GM18858 (cell line): ENCODE data around the gene CLTB.
"Not testable (repeated sequence)": the region's sequence is repeated elsewhere in the genome, so short reads cannot be mapped to it uniquely, and the experiment has no call there.

Source experiments
- ATAC-seq: cut with Tn5 transposase; IDR thresholded peaks from one replicate; pipeline ENCODE4 v1.9.1; 2021; ENCODE audit not compliant: unreplicated experiment

CLTB gene

DNA sequence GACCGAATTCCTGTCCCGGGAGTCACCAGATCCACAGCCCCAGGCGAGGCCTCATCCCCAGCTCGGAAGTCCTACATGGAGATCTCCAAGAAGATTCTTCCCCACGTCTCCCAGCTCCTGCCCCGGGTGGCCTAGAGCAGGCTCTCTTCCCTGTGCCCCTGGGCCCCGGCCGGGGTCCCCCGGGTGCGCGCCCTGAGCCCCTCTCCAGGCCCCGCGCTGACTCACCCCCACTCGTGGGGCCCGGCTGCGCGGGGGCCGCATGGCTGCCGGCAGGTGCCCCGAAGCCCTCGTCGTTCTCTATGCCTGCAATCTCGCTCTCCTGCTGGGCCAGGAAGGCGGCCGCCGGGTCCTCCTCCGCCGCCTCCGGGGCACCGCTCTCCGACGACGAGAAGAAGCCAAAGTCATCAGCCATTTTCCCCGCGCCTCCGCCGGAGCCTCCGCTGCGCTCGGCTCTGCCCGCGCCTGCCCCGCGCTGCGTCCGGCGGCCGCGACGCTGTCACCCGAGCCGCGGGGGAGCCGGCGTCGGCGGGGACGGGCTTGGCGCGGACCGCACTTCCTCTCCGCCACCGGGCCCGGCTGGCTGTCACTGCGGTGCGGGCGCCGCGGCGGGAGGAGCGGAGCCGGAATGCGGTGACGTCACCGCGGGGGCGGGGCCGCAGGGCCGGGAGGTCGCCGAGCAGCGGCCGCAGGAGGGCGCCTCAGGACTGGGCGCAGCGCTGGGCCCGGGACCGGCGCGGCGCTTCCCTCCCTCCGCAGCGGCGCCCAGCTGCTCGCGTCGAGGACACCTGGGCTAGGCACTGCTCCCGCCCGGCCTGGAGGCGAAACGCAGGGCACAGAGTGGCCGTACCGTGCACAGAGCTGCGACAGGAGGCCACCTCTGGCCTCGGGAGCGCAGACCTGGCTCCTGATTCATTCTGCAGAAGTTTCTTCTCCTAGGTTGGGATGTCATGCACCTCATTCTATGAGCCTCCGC, at the start of gene CLTB:
Gene CLTB (minus strand): TSS at position 588 of the 973 bp plus-strand sequence. CDS start 176 bp downstream, at position 412.
- peak; percentile 81 for ATAC-seq

DNA sequence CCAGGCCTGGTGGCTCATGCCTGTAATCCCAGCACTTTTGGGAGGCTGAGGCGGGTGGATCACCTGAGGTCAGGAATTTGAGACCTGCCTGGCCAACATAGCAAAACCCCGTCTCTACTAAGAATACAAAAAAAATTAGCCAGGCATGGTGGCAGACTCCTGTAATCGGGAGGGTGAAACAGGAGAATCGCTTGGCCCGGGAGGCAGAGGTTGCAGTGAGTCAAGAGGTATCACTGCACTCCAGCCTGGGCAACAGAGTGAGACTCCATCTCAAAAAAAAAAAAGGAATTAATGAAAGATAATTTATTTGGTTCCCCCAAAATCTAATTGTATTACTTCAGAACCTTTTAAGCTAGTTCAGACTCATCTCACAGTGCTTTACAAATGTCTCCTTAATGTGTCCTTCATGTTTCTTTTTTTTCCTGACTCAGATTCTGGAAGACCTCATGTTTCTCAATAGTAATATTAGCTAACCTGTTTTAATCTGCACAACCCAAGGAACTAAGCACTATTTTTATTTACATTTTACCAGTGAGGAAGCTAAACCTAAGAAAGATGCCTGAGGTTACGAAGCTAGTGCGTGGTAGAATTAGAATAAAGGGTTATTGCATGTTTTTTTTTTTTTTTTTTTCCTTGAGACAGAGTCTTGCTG, 46.9 kb upstream of the CLTB start:
- ATAC-seq, result no peak

DNA sequence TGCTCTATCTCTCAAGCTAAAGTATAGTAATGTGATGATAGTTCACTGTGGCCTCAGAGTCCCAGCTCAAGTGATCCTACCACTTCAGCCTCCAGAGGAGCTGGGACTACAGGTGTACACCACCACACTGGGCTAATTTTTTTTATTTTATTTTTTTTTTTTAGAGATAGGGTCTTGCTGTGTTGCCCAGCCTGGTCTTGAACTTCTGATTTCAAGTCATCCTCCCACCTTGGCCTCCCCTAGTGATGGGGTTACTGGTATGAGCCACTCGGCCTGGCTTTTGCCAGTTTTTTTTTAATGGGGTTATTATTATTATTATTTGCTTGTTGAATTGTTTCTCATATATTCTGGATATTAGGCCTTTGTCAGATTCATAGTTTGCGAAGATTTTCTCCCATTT, 45.0 kb upstream of the CLTB start:
- no peak for ATAC-seq

DNA sequence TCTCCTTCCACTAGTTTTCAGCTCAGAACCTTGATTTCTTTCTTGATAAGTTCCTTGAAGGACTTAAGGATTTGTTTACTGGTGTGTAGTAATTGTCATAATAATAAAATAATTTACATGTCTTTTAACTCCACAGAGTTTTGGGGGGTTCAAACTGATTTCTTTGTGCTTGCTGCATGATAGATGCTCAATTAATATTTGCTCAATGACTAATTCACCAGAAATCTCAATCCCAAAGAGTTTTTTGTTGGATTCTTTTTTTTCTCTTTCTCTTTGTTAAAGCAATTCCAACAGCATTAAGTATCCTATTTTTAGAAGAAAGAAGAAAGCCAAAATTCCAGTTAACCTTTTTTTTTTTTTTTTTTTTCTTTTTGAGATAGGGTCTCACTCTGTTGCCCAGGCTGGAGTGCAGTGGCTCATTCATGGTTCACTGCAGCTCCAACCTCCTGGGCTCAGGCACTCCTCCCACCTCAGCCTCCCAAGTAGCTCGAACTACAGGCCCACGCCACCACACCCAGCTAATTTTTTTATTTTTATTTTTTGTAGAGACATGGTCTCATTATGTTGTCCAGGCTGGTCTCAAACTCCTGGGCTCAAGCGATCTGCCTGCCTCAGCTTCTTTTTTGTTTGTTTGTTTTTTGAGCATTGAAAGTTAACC, 42.7 kb upstream of the CLTB start:
- ATAC-seq, result no peak

DNA sequence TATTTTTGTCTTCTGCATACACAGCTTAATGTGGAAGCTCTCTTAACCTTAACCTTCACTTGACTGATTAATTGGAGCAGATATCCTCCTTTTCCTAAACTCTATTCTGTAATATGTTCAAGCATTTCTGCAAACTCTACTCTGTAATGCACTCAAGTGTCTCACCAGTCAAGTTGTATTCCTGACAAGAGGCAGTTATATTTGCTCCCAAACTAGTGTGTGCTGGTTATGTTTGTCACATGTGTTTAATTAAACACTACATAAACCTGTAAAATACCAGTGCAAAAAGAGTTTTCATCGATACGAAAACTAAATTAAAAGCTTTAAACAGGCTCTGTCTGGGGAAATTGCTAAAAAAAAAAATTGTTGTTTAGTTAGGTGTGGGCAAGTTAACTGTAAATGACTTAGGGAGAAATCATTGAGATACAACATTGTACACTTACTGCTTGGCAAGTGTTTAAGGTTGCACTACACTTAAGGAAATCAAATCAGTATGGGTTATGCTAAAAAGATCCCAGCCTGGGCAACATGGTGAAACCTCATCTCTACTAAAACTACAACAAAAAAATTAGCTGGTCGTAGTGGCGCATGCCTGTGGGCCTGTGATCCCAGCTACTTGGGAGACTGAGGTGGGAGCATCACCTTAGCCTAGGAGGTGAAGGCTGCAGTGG, 38.5 kb upstream of the CLTB start:
- no peak for ATAC-seq

DNA sequence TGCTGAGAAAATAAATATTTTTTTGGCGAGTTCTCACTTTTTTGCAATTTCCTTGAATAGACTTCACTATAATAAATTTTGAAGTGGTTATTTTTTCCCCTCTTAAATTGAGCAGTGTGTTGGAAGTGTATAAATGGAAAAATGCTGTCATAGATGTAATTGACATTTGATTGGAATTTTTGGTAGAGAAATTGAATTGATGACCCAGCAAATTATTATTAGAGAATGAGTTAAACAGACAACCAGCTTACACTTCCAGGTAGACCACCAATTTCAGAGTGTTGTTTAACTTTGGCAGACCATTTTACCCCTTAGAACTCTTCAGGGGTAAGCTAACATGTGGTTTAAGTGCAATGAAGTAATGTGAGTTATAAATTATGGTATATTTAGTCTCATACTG, 33.7 kb upstream of the CLTB start:
- no peak for ATAC-seq

DNA sequence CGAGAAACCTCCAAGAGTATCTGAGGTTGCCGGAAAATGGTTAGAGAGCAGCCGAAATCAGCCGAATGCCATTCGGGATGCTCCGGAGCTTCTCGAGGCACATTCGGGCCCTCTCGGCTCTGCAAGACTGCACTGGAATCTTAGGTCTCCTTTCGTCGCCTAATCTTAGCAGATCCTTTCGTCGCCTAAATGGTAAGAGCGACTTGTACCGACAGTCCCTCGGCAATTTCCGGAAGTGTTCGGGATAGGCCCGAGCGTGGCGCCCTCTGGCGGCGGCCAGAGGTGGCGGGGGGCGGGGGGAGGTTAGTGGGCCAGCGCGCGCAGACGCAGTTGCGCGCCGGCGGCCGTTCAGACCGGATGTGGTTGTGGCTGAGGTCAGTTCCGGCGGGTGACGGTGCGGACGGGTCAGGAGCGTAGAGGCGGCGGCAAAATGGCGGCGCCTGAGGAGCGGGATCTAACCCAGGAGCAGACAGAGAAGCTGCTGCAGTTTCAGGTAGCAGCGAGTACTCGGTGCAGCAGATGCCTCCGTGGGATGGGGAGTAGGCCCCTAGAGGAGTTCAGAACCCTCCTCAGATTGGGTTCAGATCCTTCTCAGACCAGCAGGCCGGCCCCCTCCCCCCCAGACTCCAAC, 31.8 kb upstream of the CLTB start, which contains the start of gene FAF2:
Gene FAF2 (plus strand): TSS at position 408 of the 631 bp plus-strand sequence. CDS start 23 bp downstream, at position 431.
- ATAC-seq, result peak; percentile 90

DNA sequence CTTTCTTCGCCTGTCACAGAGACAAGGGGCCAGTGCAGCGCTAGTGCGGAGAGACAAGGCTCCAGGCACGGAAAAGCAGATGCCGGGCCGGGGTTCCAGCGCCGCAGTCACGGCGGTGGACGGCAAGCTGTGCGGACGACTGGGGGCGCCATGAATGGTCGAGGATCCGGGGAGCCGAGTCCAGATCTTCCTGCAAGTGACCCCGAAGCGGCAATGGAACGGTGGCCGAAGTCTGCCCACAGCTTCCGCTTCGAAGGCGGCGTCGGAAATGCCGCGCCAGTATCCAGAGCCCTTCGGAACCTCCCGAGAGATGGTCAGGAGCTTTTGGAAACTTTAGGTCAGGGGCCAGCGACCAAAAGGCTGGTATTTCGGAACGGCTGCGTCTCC, 31.2 kb upstream of the CLTB start:
- ATAC-seq, result peak; percentile 12

- no peak for ATAC-seq
Measured at GRCh38 chr5:176446884-176447590, 30.7 kb upstream of the CLTB start.

GRCh38 chr5:176446028-176446665, 29.8 kb upstream of the CLTB start:
- ATAC-seq, result no peak

DNA sequence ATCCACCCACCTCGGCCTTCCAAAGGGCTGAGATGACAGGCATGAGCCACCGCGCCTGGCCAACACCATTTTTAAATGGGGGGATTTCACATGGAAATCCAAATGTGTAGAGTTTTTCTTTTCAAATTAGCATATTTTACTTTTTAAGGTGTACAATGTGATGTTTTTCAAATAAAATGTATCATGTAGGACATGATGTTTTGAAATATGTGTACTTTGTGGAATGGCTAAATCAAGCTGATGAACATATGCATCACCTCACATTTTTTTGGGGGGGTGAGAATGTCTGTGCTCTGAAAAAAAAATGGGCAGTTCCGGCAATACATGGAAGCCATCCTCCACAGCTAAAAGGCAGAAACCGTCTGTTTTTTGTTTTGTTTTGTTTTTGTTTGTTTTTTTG, 28.4 kb upstream of the CLTB start:
- ATAC-seq, result no peak

DNA sequence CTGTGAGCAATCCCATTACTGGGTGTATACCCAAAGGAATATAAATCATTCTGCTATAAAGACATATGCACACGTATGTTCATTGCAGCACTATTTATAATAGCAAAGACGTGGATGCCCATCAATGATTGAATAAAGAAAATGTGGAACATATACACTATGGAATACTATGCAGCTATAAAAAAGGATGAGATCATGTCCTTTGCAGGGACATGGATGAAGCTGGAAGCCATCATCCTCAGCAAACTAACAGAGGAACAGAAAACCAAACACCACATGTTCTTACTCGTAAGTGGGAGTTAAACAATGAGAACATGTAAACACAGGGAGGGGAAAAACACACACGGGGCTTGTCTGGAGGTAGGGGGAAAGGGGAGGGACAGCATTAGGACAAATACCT, 26.6 kb upstream of the CLTB start:
- not testable (repeated sequence) for ATAC-seq

DNA sequence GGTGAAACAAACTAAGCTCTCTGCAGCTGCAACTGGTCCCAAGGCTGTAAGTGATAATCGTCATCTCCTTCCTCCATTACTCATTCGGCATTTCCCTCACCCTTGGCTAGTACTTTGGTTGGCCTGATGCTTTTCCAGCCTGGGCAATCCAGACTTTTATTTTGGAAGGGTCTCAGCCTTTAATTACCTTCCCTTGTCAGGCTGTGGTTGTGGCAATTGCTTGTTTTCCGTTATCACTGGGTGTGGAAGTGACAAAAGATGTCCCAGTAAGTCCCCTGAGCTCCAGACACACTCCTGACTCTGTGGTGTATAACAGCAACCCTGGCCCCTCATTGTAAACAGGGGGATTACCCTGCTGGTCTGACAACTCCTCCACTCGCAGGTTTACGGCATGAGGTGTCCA, 25.6 kb upstream of the CLTB start:
- no peak for ATAC-seq

DNA sequence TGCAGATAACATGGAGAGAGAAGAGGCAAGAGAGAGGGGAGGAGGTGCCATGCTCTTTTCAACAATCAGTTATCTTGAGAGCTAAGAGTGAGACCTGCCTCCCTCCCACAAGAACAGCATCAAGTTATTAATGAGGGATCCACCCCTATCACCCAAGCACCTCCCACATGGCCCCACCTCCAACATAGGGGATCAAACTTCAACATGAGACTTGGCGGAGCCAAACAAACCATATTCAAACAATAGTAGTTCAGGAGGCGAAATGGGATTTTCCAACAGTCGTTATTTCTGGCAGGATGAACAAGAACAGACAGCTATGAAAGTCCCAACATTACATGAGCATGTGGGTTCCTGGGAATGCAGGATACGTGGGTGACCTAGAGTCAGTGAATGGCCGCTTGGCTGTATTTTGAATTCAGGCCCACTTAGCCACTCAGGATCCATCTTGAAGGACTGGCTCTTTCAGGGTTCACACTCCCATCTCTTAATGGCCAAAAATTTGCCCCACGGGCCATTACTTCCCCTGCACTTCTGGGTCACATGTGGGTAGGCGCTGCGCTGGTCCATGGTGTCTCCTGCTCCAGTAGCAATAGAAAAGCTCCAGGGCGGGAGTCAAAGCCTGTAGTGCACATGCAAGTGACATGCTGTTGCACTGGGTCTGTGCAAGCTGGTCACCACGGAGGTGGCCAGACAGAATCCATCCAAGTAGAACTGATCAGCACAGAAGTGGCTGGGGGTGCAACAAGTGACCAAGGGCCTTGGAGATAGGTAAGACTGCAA, 24.8 kb upstream of the CLTB start:
- no peak for ATAC-seq

GRCh38 chr5:176438959-176439757, 22.8 kb upstream of the CLTB start:
- no peak for ATAC-seq

DNA sequence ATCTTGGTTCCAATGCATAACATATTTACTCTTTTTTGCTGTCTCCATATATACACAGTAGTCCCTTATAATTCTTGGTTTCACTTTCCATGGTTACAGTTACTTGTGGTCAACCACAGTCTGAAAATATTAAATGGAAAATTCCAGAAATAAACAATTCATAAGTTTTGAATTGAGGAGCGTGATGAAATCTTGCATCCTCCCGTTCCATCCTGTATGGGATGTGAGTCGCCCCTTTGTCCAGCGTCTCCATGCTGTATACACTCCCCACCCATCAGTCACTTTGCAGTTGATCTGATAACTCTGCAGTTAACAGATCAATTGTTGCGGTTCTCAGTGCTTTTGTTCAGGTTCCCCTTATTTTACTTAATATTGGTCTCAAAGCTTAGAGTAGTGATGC, 20.3 kb upstream of the CLTB start:
- ATAC-seq, result no peak

- no peak for ATAC-seq
Measured at GRCh38 chr5:176432707-176433106, 16.4 kb upstream of the CLTB start.

GRCh38 chr5:176429972-176430371, 13.6 kb upstream of the CLTB start:
- no peak for ATAC-seq
